HG03354 (cell line): ENCODE measurements around the gene FRY.

Source experiments
- ATAC-seq: cut with Tn5 transposase; IDR thresholded peaks from one replicate; pipeline ENCODE4 v1.9.1; 2021; ENCODE audit warnings: mild to moderate bottlenecking; ENCODE audit not compliant: unreplicated experiment, poor library complexity, severe bottlenecking

Gene FRY

DNA sequence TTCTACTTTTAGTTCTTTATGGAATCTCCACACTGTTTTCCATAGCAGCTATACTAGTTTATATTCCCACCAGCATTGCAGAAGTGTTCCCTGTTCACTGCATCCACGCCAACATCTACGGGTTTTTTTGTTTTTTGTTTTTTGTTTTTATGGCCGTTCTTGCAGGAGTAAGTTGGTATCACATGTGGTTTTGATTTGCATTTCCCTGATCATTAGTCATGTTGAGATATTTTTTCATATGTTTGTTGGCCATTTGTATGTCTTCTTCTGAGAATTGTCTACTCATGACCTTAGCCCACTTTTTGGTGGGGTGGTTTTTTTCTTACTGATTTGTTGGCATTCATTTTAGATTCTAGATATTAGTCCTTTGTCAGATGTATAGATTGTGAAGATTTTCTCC is 89.7 kb downstream of the FRY start:
- no peak for ATAC-seq

DNA sequence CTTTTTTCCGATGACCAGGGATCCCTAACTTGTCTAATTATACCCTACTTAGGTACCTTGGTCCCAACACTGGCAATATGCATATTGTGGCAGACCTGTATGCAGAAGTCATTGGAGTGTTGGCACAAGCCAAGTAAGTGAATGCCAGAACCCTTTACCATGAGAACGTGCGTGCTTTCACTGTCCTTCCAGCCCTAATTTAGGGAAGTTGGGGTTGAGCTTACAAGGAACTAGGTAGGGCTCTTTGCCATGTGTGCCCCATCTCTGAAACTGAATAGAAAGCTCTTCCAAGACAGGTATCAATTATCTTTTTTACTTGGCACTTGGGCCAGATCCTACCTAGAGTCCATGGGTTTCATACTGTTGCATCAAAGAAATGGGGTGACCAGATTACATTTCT is 93.2 kb downstream of the FRY start:
- no peak for ATAC-seq

DNA sequence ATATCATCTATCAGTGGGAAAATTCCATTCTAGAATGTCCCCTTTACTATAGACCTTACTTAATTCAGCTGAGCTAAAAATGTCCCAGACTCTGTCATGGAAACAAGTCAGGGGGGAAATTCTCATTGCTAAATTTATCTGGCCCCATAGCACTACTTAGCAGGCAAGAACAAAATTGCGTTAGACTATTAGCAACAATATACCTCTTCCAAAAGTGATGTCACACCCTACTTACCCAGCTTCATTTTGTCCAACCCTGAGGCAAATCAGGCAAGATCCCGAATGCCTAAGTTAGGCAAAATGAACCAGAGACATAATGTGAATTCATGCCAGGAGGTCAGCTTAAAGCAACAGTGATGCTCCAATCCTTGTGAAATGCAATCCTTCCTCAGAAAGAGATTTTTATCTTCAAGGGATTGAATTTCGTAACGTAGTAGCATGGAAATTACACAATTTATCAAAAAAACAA is 93.7 kb downstream of the FRY start:
- no peak for ATAC-seq

DNA sequence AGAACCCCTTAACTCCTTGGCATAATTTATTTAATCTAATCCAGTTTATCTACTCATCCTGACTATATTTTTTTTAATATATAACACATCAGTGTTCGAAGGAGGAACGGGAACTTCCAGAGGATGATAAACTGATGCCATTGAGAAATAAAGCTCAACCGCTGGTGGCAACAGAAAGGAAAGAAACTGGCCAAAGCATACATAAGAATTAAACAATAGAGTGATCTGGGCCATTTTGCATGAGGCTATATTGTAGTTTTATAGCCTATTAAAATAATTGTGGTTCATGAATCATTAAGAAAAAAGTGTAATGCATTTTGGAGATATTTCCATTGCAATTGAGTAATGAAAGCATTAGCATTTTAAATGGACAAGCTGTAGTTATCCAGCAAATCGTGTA is 94.2 kb downstream of the FRY start:
- ATAC-seq = no peak

DNA sequence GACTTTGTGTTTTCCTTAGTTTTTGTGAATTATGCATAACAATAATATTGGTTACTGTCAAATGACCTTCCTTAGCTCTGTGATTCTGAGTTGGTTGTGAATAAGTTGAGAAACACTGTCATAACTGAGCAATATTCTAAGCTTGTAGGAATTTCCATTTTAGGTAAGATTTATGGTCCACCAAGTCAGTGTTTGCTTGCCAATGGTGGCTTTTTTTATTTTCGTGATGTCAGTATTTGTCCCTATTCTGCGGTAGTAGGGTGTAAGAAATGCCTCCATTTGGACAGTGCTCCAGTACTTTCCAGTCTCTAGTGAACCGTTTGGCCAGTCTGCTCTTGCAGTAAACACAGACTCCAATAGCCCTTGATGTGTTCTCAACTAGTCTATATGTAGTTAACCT is 94.7 kb downstream of the FRY start:
- ATAC-seq = no peak

DNA sequence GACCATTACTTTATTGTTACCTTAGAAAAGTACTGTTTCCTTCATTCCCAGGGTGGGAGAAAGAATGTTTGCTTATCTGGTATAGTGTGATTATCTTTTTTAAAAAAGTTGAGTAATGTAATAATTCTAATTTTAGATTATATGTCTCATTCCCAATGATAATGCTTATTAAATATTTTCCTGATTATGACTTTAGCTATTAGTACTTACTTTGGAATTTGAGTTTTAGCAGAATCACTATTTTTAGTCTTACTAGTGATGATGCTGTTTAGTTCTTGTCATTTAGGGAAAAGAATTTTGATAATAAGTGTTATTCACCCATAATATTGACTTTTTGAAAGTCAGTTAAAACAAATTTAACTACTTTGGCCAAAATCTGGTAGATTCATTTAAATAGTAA is 95.2 kb downstream of the FRY start:
- no peak for ATAC-seq

DNA sequence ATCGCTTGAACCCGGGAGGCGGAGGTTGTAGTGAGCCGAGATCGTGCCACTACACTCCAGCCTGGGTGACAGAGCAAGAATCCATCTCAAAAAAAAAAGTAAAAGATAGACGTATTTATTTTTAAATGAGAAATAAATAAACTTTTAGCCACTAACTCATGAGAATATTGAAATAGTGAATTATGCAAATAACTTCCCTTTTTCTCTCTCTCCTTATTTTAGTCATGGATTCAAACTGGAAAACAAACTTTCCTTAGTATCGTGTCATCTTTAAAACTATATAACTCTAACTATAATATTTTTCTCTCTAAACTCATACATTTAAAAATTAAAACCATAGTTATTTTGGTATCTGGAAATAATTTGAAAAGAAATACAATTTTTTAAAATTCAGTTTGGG is 96.1 kb downstream of the FRY start:
- no peak for ATAC-seq

DNA sequence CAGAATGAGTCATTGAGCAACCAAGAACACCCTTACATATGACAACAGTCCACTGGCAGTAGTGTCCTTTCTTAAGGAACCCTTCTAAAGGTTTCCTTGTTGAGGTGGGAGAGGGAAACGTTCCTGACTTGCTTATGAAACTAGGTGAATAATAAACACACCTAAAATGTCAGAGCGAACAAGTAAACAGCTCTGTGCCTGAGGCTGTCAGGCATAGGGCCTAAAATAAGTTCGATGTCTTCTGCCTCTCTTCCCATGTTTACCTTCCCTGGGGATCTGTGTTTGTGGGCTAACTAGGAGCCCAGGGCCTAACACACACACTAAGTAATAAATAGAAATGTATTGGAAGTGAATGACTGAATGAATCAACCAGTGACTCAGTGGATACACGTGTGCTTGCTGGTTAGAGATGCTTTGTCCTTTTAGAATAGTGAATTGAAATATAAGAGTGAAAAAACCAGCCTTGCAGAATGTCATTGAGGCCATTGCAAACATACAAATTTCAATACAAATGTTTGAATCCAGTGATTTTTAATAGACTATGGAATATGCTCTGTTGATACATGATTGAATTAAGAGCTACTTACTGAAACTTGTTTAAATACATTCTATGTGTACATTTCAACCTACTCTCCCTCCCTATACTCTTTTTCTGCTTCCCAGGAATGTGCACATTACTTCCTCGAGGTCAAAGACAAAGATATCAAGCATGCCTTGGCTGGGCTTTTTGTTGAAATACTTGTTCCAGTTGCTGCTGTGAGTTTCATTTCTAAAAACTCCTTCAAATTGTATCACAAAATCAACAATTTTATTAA is 102.9 kb downstream of the FRY start:
- ATAC-seq = no peak

DNA sequence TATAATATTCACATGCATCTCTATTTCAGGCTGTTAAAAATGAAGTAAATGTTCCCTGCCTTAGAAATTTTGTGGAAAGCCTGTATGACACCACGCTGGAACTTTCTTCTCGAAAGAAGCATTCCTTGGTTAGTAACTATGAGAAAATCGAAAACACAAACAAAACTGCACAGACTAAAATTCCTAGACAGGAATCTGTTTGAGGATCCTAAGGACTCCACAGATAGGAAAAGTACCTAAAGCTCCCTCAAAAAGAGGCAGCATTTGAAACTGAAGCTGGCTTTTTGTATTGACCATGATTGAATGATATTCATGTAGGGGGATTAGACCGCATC is 103.4 kb downstream of the FRY start:
- ATAC-seq = no peak

DNA sequence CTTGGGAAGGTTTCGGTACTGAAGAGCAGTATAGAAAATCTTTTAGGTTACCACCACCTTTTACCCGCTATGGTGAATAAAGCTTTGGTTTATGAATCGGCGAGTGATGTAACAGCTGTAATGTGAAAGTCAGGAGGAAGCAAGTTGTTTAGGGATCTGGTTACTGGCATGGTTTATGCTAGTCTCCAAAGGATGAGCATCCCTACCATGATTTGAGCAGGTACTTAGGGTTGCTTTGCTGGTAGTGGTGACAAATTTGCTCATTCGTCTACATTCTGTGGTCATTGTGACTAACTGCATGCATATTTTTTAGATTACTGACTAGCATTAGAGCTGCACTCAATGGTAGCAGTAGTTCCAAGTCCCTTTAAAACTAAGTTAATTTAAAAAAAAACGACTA is 104.1 kb downstream of the FRY start:
- ATAC-seq = no peak

DNA sequence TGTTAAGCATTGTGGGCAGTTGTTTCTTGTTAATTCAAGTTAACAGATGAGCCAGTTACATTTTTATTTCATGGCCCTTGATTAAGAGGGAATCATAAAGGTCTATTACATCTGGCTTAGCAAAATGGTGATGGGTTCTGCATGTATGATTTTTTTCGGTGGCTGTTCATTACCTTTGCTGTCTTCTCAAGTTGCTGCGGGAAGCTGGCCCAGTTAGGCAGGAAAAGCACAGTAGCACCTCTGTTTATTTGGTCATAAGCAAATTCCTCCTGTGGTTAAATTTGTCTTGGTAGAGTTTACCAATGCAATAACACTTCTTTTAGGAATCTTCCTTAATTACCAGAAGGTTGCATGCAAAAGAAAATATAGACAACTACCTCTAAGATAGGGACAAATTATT is 104.5 kb downstream of the FRY start:
- no peak for ATAC-seq

DNA sequence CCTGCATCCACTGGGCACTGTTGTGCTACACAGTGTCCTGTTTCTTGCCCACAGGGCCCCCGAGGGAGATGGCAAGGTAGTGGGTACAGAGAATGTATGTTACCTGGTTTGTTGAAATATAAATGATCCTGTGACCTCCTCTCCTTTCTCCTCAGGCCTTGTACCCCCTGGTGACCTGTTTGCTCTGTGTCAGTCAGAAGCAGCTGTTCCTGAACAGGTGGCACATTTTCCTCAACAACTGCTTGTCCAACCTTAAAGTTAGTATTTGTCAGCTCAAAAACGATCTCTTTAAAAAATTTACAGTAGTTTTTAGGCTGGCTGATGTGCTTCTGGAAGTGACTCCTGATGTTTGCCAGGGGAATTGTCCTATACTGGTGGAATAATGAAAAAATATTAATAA is 105.1 kb downstream of the FRY start:
- ATAC-seq = no peak

DNA sequence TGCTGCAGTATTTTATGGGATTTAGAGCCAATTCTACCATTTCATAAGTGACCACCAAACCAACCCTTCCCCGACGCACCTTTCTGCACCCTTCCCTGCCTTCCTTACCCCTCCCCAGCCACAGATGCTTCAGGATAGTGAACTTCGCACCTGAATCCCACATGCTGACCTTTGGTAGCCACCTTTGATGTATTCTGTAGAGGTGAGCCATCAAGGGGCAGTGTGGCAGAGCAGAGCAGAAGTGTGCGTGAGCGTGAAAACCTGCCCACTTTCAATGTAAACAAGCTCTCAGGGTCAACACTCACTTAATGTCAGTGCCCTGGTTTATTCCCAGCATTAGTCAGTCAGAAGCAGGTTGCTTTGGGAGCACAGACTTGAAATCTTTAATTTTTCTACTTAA is 107.7 kb downstream of the FRY start:
- ATAC-seq = no peak

DNA sequence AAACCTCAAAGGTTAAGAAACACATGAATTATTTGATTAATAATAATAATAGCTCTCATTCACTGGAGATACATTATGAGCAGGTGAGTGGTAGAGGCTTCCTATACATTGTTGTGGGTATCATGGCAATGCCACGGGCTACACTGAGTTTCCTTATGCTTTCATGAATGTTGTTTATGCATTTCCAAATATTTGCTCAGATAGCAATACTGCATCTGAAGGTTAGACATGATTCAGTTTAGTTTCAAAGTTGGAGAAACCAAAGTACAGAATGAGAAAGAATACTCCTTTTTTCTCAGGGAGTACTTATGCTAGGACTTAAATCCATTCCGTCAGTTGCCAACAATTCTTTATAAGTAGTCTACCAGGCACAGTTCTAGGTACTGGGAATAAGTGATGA is 108.5 kb downstream of the FRY start:
- ATAC-seq = no peak

DNA sequence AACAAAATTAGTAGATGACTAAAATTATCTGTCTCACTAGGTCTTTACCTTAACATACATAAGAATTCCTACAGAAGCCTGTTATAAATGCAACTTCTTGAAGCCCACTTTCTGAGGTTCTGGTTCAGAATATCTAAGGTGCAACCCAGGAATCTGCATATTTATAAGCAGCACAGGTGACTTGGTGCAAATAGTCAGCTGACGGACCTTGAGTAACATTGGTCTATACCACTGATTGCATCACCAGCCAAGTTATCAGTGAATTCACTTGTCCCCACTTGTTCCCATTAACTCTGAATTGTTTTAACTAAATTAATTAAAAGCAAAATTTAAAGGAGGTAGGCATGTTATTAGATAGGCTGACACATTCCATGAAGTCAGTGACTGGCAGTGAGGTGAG is 109.9 kb downstream of the FRY start:
- no peak for ATAC-seq

DNA sequence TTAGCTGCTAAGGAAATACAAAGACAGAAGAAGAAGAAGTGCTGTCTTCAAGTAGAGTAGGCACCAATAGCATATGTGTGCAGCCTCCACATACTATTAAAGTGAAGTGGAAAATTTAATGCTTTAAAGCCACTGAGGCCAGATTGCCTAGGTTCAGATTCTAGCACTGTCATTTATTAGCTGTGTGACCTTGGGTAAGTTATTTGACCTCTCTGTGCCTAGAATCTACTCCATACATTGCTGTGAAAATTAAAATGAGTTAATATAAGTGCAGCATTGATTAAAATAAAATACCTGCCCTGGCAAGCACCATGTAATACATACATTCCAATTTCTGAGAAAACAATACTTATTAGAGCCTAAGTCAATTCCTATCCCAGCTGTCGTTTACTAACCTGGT is 110.5 kb downstream of the FRY start:
- no peak for ATAC-seq

DNA sequence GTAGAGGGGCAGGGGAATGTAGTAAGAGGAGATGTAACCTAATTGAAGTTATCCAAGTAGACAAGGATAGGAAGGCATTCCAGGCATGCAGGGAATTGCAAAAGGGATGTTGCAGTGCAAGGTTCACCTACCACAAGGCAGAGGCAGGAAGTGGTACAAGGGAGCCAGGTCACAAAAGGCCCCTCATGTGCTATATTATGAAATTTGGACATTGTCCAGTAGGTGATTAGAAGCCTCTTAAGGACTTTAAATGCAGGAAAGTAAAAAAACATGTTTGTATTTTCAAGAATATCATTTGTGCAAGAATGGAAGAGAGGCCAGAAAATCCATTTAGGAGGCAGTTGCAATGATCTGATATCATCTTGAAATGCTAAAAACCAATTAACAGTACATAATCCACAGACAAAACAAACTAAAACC is 111.4 kb downstream of the FRY start:
- ATAC-seq = no peak

DNA sequence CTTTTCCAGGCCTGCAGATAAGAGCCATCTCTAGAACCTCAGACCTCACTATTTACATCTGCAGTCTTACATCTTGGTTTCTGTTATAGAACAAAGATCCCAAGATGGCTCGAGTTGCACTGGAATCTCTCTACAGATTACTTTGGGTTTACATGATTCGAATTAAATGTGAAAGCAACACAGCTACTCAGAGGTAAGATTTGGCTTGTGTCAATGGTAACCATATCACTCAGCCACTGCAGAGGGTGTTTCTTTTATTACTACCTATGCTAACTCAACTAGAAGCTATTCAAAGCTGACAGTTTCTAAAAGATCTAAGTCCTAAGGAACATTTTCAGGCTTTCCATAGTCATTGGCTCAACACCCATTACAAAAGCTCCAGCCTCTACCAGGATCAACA is 115.6 kb downstream of the FRY start:
- ATAC-seq = no peak

DNA sequence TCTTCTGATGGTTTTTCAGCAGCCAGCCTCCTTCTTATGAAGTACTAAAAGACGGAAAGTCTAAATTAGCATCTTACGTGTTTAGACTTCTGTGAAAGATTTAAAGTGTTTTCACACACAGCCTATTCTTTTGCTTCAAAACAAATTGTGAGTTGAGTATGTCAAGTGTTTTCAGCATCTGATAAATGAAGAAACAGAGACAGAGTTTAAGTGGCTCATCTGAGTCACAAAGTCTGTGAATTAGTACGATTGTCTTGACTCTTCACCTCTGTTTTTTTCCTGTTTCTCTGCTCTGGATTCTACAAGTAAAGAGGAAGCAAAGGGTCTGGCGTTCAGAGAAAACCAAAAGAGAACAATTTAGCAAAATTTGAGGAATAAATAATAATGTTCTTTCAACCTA is 116.4 kb downstream of the FRY start:
- no peak for ATAC-seq

DNA sequence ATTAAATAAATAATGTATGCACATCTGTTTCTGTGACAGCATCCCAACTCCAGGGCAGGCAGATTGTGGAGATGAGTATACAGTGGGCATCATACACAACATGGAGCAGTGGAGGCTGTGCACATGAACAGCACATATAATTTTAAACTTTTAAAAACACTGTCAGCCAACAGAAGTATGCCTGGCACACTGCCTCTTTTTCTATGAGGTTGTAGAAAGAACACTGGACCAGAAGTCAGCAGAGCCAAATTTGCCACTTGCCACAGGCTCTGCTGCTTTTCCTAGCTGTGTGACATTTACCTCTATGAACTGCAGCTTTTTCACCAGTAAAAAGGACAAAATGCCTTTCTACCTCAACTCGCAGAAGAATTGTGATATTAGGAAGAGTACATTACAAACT is 118.7 kb downstream of the FRY start:
- no peak for ATAC-seq

DNA sequence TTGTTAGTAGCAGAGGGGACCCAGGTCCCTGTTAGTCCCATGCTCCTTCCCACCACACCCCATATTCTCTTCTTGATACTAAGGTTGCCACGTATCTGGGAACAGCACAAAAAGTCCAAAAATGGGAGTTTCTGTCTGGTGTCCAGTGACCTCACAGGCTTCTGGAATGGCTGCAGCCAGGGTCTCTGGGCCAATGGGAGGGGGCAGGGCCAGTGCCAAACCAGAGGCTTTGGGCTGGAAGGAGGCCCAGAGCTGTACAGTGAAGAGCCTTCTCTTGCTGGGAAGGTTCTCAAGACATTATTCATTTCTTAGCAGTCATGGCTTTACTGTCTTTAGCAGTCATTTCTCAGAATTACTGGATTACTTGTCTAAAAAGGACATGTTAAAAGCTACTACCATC is 119.2 kb downstream of the FRY start:
- ATAC-seq = no peak

DNA sequence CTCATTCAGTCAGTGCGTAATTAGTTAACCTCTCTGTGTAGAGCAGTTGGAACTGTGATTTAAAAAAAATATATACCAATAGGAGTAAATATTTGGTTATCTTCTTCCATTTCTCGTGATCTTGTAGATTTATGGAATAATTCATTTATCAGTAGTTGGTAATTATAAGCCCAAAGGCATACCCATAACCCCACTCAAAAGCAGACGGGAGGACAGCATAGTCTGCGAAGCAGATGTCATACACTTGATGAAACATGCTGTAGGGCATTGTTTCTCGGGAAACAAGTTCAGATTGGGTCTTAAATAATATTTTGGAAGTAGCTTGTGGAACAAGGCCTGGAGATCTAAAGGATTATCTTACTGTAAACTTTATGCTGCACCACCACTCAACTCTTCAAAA is 119.7 kb downstream of the FRY start:
- ATAC-seq = no peak
